HAP-1 (cell line): Measurements from ENCODE around the gene BEST2.
"Not testable (repeated sequence)": the region's sequence is repeated elsewhere in the genome, so short reads cannot be mapped to it uniquely, and the experiment has no call there.

Experiments used
- DNase-seq, 2 experiments: peaks; one replicate each; pipeline ENCODE4 v3.0.0-alpha.2; 2016 to 2020; ENCODE audit warnings: low spot score in 2 of 2
- H3K27me3 ChIP-seq: fragments of 250-450 bp; sonication (Bioruptor Pico); 2 replicates; pipeline ENCODE4 v1.5.1; 2020; ENCODE audit warnings: low read depth, mild to moderate bottlenecking, moderate library complexity
- H3K36me3 ChIP-seq: fragments of 250-450 bp; sonication (Bioruptor Pico); replicated peaks from 2 replicates; pipeline ENCODE4 v1.5.1; 2020; ENCODE audit warnings: mild to moderate bottlenecking
- H3K4me1 ChIP-seq: fragments of 250-450 bp; sonication (Bioruptor Pico); 2 replicates; pipeline ENCODE4 v1.5.1; 2020; ENCODE audit warnings: mild to moderate bottlenecking
- H3K4me3 ChIP-seq: fragments of 250-450 bp; sonication (Bioruptor Pico); 2 replicates; pipeline ENCODE4 v1.5.1; 2020; ENCODE audit warnings: mild to moderate bottlenecking, moderate library complexity
- H3K9me3 ChIP-seq: fragments of 250-450 bp; sonication (Bioruptor Pico); 2 replicates; pipeline ENCODE4 v1.5.1; 2020; ENCODE audit warnings: mild to moderate bottlenecking, moderate library complexity
- in situ Hi-C: fragments of 300-500 bp; cut with MboI; formaldehyde crosslinking; loops from 3 replicates; pipeline ENCODE4 v1.14.3; 2020; ENCODE audit warnings: low sequenced_read_pairs, inconsistent platforms, mixed read lengths

The BEST2 gene

GRCh38 chr19:12721656-12722565 lies 29.7 kb upstream of the BEST2 start:
- in situ Hi-C loops, result no loop called here
- H3K4me3 ChIP-seq, result peak overlapping the region; percentile 52
- H3K9me3 ChIP-seq, result no peaks in the 10 kb centered on the region
- DNase-seq, result peak in 1 of 2 experiments; percentile 78
- no peaks in the 10 kb centered on the region for H3K4me1 ChIP-seq
- peaks cover 32% of the 10 kb centered on the region for H3K36me3 ChIP-seq
- H3K27me3 ChIP-seq, result no peaks in the 10 kb centered on the region

DNA sequence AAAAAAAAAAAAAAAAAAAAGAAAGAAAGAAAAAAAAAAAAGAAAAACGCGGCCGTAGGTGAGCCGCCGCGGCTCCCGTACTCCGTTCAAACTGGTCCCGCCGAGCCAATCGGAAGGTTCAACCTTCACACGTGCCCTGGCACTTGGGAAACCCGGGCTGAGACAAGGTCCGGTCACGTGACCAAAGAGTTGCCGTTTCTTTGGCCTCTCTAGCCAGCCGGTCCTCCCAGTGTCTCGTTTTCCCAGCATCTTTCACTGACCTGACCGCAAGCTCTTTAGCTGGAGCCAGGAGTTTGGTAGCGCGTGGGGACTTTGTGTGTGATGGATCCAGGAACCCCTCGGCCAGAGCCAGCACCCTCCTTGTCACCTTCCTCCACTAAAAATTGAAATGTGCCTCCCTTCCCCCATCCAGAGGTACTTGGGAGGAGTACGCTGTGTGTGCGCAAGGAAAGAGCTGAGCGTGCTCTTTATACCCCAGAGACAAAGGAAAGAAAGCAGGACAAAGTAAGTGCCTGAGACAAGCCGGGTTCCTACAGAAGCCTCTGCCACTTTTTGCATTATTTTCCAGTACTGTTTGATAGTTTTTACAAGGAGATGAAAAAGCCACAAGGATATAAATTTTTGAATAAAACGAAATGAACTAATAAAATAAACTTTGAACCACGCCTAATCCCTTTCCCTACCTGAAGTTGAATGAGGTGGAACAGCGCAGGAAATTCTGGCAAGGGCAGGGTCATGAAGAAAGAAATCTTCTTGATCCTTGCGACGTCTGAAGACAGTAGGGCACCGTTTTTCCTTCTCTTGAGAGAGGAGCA lies 28.8 kb upstream of the BEST2 start:
- Histone ChIP-seq H3K9me3 (no peaks in the 10 kb centered on the region), H3K36me3 (peaks cover 25% of the 10 kb centered on the region), H3K27me3 (no peaks in the 10 kb centered on the region), H3K4me3 (peak overlapping the region; percentile 52), H3K4me1 (no peaks in the 10 kb centered on the region)
- in situ Hi-C loops, result no loop called here
- DNase-seq, result peak; percentile 97 to 98

DNA sequence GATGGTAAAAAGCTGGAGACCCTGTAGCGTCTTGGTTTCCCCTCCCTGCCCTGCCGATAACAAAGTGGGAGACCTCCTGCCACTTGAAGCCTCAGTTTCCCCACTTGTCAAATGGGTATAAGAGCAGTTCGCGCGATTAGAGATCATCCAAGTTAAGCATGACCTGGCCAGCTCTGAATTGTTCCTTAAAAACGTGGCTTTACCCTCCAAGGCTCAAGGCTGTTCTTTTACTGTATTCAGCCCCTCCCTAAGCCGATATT lies 28.3 kb upstream of the BEST2 start:
- peaks cover 21% of the 10 kb centered on the region for H3K36me3 ChIP-seq
- in situ Hi-C loops, result no loop called here
- peak overlapping the region; percentile 52 for H3K4me3 ChIP-seq
- no peaks in the 10 kb centered on the region for H3K4me1 ChIP-seq
- no peaks in the 10 kb centered on the region for H3K9me3 ChIP-seq
- no peak for DNase-seq
- H3K27me3 ChIP-seq, result no peaks in the 10 kb centered on the region

- Histone ChIP-seq H3K36me3 (peaks cover 17% of the 10 kb centered on the region), H3K27me3 (no peaks in the 10 kb centered on the region), H3K4me3 (peak within 1 kb of the TSS; percentile 52), H3K9me3 (no peaks in the 10 kb centered on the region), H3K4me1 (no peaks in the 10 kb centered on the region)
- in situ Hi-C loops, result no loop called here
- DNase-seq, result peak; percentile 84 to 88
These were observed 27.8 kb upstream of the BEST2 start, which contains the start of gene TNPO2 for GRCh38 chr19:12723641-12724426. Gene TNPO2 (minus strand): TSS chr19:12723932. CDS start chr19:12720977, 2,955 bp downstream.

DNA sequence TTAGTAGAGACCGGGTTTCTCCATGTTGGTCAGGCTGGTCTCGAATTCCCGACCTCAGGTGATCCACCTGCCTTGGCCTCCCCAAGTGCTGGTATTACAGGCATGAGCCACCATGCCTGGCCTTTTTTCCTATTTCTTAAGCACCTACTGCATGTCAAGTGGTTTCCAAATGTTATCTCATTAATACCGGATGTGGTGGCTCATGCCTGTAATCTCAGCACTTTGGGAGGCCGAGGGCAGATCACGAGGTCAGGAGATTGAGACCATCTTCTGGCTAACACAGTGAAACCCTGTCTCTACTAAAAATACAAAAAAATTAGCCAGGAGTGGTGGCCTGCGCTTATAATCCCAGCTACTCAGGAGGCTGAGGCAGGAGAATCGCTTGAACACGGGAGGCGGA lies 26.0 kb upstream of the BEST2 start:
- H3K9me3 ChIP-seq, H3K27me3 ChIP-seq, in situ Hi-C loops, H3K4me3 ChIP-seq, DNase-seq, H3K4me1 ChIP-seq: not testable (repeated sequence)
- peaks cover 15% of the 10 kb centered on the region for H3K36me3 ChIP-seq

GRCh38 chr19:12726988-12727316 lies 24.6 kb upstream of the BEST2 start:
- H3K9me3 ChIP-seq, result no peaks in the 10 kb centered on the region

GRCh38 chr19:12727745-12728433 lies 23.7 kb upstream of the BEST2 start:
- no peaks in the 10 kb centered on the region for H3K27me3 ChIP-seq
- in situ Hi-C loops, result no loop called here
- H3K4me1 ChIP-seq, result peaks cover 3% of the 10 kb centered on the region; the same call in 1 of the 2 replicates
- peaks cover 31% of the 10 kb centered on the region for H3K36me3 ChIP-seq
- H3K9me3 ChIP-seq, result no peaks in the 10 kb centered on the region
- no peak overlapping the region for H3K4me3 ChIP-seq
- no peak for DNase-seq

More at GRCh38 chr19:12726988-12727316, 24.6 kb upstream of the BEST2 start:
- Histone ChIP-seq H3K4me3 (no peak overlapping the region), H3K27me3 (no peaks in the 10 kb centered on the region), H3K4me1 (no peaks in the 10 kb centered on the region), H3K36me3 (peaks cover 25% of the 10 kb centered on the region)
- in situ Hi-C loops, result no loop called here
- DNase-seq, result no peak

DNA sequence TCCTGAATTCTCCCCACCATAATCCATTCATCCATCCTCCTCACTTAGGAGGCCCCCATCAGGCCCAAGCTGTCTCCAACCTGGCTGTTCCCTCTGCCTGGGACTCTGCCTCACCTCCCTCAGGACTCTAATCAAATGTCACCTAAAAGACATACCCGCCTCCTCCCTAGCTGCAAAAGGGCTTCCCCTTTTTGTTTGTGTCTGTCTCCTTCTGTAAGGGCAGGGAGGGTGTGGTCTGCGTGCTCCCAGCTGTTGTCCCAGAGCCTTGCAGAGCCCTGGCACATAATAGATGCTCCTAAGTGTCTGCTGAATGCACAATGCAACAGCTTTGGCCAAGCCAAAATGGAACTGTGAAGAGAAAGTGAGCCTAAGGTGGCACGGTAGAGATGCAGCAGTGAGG lies 21.5 kb upstream of the BEST2 start:
- no peak overlapping the region for H3K4me3 ChIP-seq
- DNase-seq, result no peak
- H3K4me1 ChIP-seq, result peaks cover 5% of the 10 kb centered on the region
- peaks cover 37% of the 10 kb centered on the region for H3K36me3 ChIP-seq
- no peaks in the 10 kb centered on the region for H3K27me3 ChIP-seq
- in situ Hi-C loops, result no loop called here
- H3K9me3 ChIP-seq, result no peaks in the 10 kb centered on the region

DNA sequence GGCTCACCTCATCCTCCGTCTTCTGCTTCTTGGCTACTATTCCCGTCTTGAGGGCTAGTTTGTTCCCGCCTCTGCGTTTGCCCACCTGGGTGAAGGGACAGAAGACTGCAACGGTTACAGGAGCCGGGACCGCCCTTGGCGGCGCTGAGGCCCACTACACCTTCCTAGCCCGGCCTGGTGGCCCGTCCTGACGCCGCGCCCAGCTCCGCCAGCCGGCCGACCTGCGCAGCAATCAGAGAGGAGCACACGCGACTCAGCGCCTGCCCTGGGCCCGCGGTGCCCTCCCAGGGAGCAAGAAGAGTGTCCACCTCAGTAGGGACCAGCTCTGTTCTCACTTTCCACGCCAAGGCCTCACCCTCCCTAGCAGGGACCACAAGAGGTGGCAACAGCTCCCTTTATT lies 20.3 kb upstream of the BEST2 start:
- Histone ChIP-seq H3K4me3 (no peak overlapping the region), H3K27me3 (no peaks in the 10 kb centered on the region), H3K9me3 (no peaks in the 10 kb centered on the region; the same call in 1 of the 2 replicates), H3K4me1 (peaks cover 7% of the 10 kb centered on the region), H3K36me3 (peaks cover 37% of the 10 kb centered on the region)
- in situ Hi-C loops, result no loop called here
- no peak for DNase-seq

DNA sequence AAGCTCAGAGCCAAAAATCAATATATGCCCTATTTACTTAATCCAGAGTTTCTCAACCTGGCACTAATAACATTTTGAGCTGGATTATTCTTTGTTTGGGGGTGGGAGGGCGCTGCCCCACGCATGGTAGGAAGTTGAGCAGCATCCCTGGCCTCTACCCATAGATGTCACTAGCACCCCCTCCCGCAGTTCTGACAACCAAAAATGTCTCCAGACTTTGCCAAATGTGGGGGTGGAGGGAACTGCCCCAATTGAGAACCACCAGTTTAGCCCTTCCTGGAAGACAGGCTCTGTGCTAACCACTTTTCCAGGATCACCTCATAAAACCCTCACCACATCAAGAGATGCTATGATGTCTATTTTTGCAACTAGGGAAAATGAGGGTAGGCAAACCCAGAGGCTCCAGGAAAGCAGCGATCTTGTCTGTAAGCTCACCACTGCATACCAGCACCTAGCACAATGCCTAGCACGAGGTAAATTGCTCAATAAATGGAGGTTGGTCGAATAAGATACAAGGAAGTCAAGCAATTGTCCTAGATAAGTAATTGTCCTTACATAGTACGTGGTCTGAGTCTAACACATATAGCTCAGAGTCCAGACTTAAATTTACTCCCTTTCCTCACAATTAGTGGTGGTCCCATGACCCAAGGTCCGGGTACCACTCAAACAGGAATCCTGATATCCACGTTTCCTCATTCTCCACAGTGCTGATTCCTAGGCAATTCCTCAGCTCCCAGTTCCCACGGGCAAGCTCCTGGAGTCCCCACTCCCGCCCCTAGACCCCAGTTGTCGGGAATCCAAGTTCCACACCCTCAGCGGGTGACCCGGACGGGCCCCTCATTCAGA lies 18.0 kb upstream of the BEST2 start:
- H3K27me3 ChIP-seq, result no peaks in the 10 kb centered on the region
- H3K9me3 ChIP-seq, result no peaks in the 10 kb centered on the region; the same call in none of the 2 replicates
- peak; percentile 38 to 62 for DNase-seq
- H3K4me3 ChIP-seq, result peak overlapping the region; percentile 97
- peaks cover 12% of the 10 kb centered on the region for H3K4me1 ChIP-seq
- peaks cover 38% of the 10 kb centered on the region for H3K36me3 ChIP-seq
- in situ Hi-C loops, result no loop called here

DNA sequence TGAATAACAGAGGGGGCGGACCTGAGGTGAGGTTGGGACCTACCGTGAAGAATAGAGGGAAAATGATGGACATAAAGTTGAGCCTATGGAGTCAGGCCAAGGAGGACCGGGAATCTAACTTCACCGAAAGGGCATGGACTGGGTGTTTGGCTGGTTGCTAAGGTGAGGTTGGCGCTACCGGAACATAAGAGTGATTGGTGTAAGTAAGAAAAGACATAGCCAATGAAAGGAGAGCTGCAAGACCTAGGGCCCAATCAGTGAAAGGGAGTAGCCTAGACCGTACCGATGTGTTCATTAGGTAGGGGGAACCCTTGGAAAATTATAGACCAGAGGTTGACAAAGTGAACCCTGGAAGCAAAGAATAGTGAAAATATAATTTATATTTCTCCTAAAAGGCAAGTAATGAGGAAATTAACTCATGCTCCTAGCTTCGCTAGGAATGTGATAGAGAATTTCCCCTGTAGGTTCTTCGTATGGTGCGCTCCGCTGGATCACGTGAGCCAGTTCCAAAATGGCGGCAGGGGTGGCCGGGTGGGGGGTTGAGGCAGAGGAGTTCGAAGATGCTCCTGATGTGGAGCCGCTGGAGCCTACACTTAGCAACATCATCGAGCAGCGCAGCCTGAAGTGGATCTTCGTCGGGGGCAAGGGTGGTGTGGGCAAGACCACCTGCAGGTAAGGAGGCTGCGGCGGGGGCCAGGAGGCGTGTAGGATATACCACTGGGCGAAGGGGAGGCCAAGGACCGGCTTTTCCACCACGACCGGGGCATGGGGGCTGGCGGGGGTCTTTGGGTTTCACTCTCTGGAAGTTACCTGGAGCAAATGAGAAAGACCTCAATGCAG lies 14.4 kb upstream of the BEST2 start, which contains the start of gene GET3:
Gene GET3 (plus strand): TSS at position 503 of the 840 bp plus-strand sequence. CDS start 9 bp downstream, at position 512.
- in situ Hi-C loops, result no loop called here
- H3K4me3 ChIP-seq, result peak within 1 kb of the TSS; percentile 64
- H3K36me3 ChIP-seq, result peaks cover 22% of the 10 kb centered on the region
- H3K27me3 ChIP-seq, result no peaks in the 10 kb centered on the region
- peak; percentile 96 to 100 for DNase-seq
- peaks cover 11% of the 10 kb centered on the region for H3K4me1 ChIP-seq
- H3K9me3 ChIP-seq, result no peaks in the 10 kb centered on the region; the same call in none of the 2 replicates
